ENCODE data around the gene IFT81.
"Not testable (repeated sequence)": the region's sequence is repeated elsewhere in the genome, so short reads cannot be mapped to it uniquely, and the experiment has no call there.

- TF ChIP-seq CTCF, POLR2A (IDR thresholded peaks at IDR 0.05): not testable (repeated sequence)
Observed at GRCh38 chr12:110211639-110212536, 87.7 kb downstream of the IFT81 start.
